Upper lobe of left lung (tissue), 6 donors: Measurements from ENCODE around the gene GRM5. TPM values are rescaled to one million over a fixed set of nuclear protein-coding genes. Genes with fewer than 3 reads are reported as not detected.

ENCODE experiments used
- ATAC-seq, 2 donors: fragments of 200-7000 bp; cut with Tn5 transposase; one replicate each; pipeline ENCODE4 v1.9.1; 2022; ENCODE audit warnings: mild to moderate bottlenecking in 2 of 2, moderate library complexity in 2 of 2; ENCODE audit not compliant: low FRiP score in 2 of 2
- DNase-seq, 2 donors: peaks; one replicate each; pipeline ENCODE4 v3.0.0-alpha.2; 2019 to 2020
- H3K27ac ChIP-seq, 4 donors: fragments of 200-600 bp; sonication (generic); one replicate each; pipeline ENCODE4 v1.5.1; 2016 to 2019
- H3K27me3 ChIP-seq, 4 donors: fragments of 200-600 bp; sonication (generic); one replicate each; pipeline ENCODE4 v1.5.1; 2017 to 2019
- H3K36me3 ChIP-seq, 4 donors: fragments of 200-600 bp; sonication (generic); one replicate each; pipeline ENCODE4 v1.5.1; 2016 to 2019
- H3K4me1 ChIP-seq, 4 donors: fragments of 200-600 bp; sonication (generic); one replicate each; pipeline ENCODE4 v1.5.1; 2018 to 2019
- H3K4me3 ChIP-seq, 4 donors: fragments of 200-600 bp; sonication (generic); one replicate each; pipeline ENCODE4 v1.5.1; 2017 to 2019; ENCODE audit warnings: mild to moderate bottlenecking in 2 of 4, moderate library complexity in 1 of 4
- H3K9me3 ChIP-seq, 4 donors: fragments of 200-600 bp; sonication (generic); one replicate each; pipeline ENCODE4 v1.5.1; 2018 to 2019
- EP300 ChIP-seq, 4 donors: sonication (generic); formaldehyde crosslinking; IDR thresholded peaks; one replicate each; pipeline ENCODE4 v1.5.1; 2017; ENCODE audit warnings: antibody characterized with exemption in 4 of 4, control low read depth in 2 of 4
- POLR2A ChIP-seq, 4 donors: fragments of 450-650 bp; IDR thresholded peaks; one replicate each; pipeline ENCODE4 v1.5.1; 2016 to 2017; ENCODE audit warnings: antibody characterized with exemption in 4 of 4, mild to moderate bottlenecking in 2 of 4
- POLR2AphosphoS5 ChIP-seq, 2 donors: sonication (generic); formaldehyde crosslinking; IDR thresholded peaks; one replicate each; pipeline ENCODE4 v1.5.1; 2017; ENCODE audit warnings: antibody characterized with exemption in 2 of 2
- WGBS, 2 donors: methylation state at CpG; one replicate each; pipeline ENCODE4 v1.1.5; 2017 to 2018; 5-methylcytosine and 5-hydroxymethylcytosine counted together
- total RNA-seq, 6 donors: library from RNA; depleted of rRNA in 4 of 6; stranded (reverse); fragments of >200 nt in 4 of 6; gene quantifications; one replicate each; pipeline versions ENCODE4 v1.1.0 to v1.2.1, GENCODE V29; 2016 to 2021
- TF ChIP-seq, protein P1 (sequence below), 6 experiments: fragments of 450-650 bp in 4 of 6; fragments of 200-600 bp in 2 of 6; sonication (generic) in 2 of 6; IDR thresholded peaks; one replicate each; pipeline ENCODE4 v1.5.1; 2016 to 2019; ENCODE audit warnings: antibody characterized with exemption in 6 of 6
- donor health status: DM: no; HTN: no; CAD: no; lungs with moderate emphysema.
- donor health status: DM: no; HTN: yes; CAD: no; lungs with severe emphysema.

Gene GRM5
- total RNA-seq, 6 donors from 2014 or later: 0.30 to 4.2 (median 0.32) TPM; not detected in 2

GRCh38 chr11:88626216-88626615 lies 439.6 kb downstream of the GRM5 start:
- Histone ChIP-seq H3K9me3 (no peaks in the 10 kb centered on the region), H3K27ac (no peak overlapping the region), H3K36me3 (no peaks in the 10 kb centered on the region), H3K27me3 (no peaks in the 10 kb centered on the region), H3K4me3 (no peak overlapping the region), H3K4me1 (no peaks in the 10 kb centered on the region)
- TF ChIP-seq, protein P1, sequence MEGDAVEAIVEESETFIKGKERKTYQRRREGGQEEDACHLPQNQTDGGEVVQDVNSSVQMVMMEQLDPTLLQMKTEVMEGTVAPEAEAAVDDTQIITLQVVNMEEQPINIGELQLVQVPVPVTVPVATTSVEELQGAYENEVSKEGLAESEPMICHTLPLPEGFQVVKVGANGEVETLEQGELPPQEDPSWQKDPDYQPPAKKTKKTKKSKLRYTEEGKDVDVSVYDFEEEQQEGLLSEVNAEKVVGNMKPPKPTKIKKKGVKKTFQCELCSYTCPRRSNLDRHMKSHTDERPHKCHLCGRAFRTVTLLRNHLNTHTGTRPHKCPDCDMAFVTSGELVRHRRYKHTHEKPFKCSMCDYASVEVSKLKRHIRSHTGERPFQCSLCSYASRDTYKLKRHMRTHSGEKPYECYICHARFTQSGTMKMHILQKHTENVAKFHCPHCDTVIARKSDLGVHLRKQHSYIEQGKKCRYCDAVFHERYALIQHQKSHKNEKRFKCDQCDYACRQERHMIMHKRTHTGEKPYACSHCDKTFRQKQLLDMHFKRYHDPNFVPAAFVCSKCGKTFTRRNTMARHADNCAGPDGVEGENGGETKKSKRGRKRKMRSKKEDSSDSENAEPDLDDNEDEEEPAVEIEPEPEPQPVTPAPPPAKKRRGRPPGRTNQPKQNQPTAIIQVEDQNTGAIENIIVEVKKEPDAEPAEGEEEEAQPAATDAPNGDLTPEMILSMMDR (IDR thresholded peaks at IDR 0.05): no peak
- no peak for TF ChIP-seq EP300 (IDR thresholded peaks at IDR 0.05)
- TF ChIP-seq POLR2A (IDR thresholded peaks at IDR 0.05): no peak
- TF ChIP-seq POLR2AphosphoS5 (IDR thresholded peaks at IDR 0.05): no peak
- no peak for DNase-seq
- ATAC-seq: no peak
- WGBS, 2 donors: 64 to 68% methylated on average over 4 of the region's 4 CpGs

DNA sequence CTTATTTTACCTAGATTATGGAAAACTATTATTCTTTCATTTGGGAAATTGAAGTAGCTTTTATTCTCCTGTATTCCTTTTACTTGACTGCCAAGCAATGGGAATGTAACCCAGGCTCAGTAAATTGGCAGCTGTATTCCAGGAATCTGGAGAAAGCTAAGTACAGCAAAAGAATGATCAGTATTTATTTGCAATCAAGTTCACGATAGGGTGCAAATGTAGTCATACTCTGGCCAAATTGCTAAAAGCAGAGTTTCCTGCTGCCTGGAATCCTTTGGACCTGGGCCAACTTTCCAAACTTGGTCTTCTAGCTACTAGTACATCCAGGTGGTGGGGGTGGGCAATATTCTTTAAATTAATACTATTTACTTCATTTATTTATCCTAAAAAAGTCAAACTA lies 442.3 kb downstream of the GRM5 start:
- no peak overlapping the region for H3K4me3 ChIP-seq
- no peak overlapping the region for H3K27ac ChIP-seq
- H3K36me3 ChIP-seq: no peaks in the 10 kb centered on the region
- ATAC-seq (no peak), DNase-seq (no peak)
- TF ChIP-seq POLR2A (IDR thresholded peaks at IDR 0.05) (no peak), EP300 (IDR thresholded peaks at IDR 0.05) (no peak), POLR2AphosphoS5 (IDR thresholded peaks at IDR 0.05) (no peak)
- TF ChIP-seq, protein P1 (IDR thresholded peaks at IDR 0.05): no peak
- no peaks in the 10 kb centered on the region for H3K4me1 ChIP-seq
- H3K27me3 ChIP-seq: no peaks in the 10 kb centered on the region
- H3K9me3 ChIP-seq: no peaks in the 10 kb centered on the region
- 33 to 59% methylated on average over 1 of the region's 1 CpG for WGBS, 2 donors

DNA sequence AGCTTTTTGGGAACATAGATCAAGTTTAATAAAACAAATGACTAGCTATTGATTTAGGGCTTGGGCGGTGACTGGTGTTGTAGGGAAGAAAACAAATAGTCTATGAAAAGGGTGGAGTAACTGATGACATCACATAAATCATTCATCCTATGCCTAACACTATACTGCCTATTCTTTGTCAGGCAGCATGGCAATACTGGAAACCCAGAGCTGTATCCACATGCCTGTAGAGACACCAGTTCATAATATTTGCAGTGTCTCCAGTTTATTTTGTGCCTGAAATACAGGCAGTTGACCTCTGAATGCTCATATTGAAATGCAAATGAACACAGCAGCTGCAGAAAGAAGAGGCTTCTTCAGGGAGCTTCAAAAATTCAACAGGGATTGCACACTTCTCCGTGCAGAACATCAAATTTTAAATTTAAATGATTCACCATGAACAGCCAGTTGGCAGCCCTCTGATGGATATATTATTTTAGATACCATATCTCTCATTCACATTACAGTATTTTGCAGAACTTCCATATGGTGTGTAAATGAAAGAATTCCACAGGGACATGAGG lies 445.1 kb downstream of the GRM5 start:
- Histone ChIP-seq H3K27me3 (no peaks in the 10 kb centered on the region), H3K36me3 (no peaks in the 10 kb centered on the region), H3K9me3 (no peaks in the 10 kb centered on the region), H3K27ac (no peak overlapping the region), H3K4me1 (no peaks in the 10 kb centered on the region), H3K4me3 (no peak overlapping the region)
- no peak for TF ChIP-seq POLR2A (IDR thresholded peaks at IDR 0.05)
- TF ChIP-seq EP300 (IDR thresholded peaks at IDR 0.05): no peak
- TF ChIP-seq, protein P1 (IDR thresholded peaks at IDR 0.05): no peak
- no peak for TF ChIP-seq POLR2AphosphoS5 (IDR thresholded peaks at IDR 0.05)
- WGBS, 2 donors: 53 to 59% methylated on average over 2 of the region's 2 CpGs
- ATAC-seq: no peak
- DNase-seq: no peak

GRCh38 chr11:88619656-88620385 lies 446.0 kb downstream of the GRM5 start:
- TF ChIP-seq POLR2AphosphoS5 (IDR thresholded peaks at IDR 0.05): no peak
- TF ChIP-seq, protein P1 (IDR thresholded peaks at IDR 0.05): no peak
- no peak for TF ChIP-seq POLR2A (IDR thresholded peaks at IDR 0.05)
- TF ChIP-seq EP300 (IDR thresholded peaks at IDR 0.05): no peak
- DNase-seq (no peak), ATAC-seq (no peak)

GRCh38 chr11:88619071-88619425 lies 446.7 kb downstream of the GRM5 start:
- no peaks in the 10 kb centered on the region for H3K4me1 ChIP-seq
- no peaks in the 10 kb centered on the region for H3K9me3 ChIP-seq
- 71 to 72% methylated on average over 1 of the region's 1 CpG for WGBS, 2 donors
- H3K27ac ChIP-seq: no peak overlapping the region
- DNase-seq (no peak), ATAC-seq (no peak)
- H3K27me3 ChIP-seq: no peaks in the 10 kb centered on the region
- no peak overlapping the region for H3K4me3 ChIP-seq
- no peak for TF ChIP-seq POLR2AphosphoS5 (IDR thresholded peaks at IDR 0.05)
- no peak for TF ChIP-seq POLR2A (IDR thresholded peaks at IDR 0.05)
- TF ChIP-seq EP300 (IDR thresholded peaks at IDR 0.05): no peak
- H3K36me3 ChIP-seq: no peaks in the 10 kb centered on the region

More at GRCh38 chr11:88619656-88620385, 446.0 kb downstream of the GRM5 start:
- H3K9me3 ChIP-seq: no peaks in the 10 kb centered on the region
- H3K27me3 ChIP-seq: no peaks in the 10 kb centered on the region
- H3K4me1 ChIP-seq: no peaks in the 10 kb centered on the region
- H3K4me3 ChIP-seq: no peak overlapping the region
- H3K36me3 ChIP-seq: no peaks in the 10 kb centered on the region
- H3K27ac ChIP-seq: no peak overlapping the region
